Thymus (tissue), 11 donors: ENCODE measurements around the gene CCDC85B. TPM values are rescaled to one million over a fixed set of nuclear protein-coding genes. Genes with fewer than 3 reads are reported as not detected.

Source experiments
- DNase-seq, 9 donors: peaks; one replicate each; pipeline ENCODE4 v3.0.0-alpha.2; 2013; ENCODE audit warnings: low spot score in 9 of 9, low read depth in 6 of 9, missing footprints in 1 of 9
- H3K27ac ChIP-seq, 2 donors: one replicate each; pipeline ENCODE4 v1.5.1; 2013; ENCODE audit warnings: control low read depth in 1 of 2, low read depth in 1 of 2, low read length in 1 of 2, mild to moderate bottlenecking in 1 of 2, moderate library complexity in 1 of 2
- H3K27me3 ChIP-seq, 2 donors: one replicate each; pipeline ENCODE4 v1.5.1; 2013; ENCODE audit warnings: low read length in 1 of 2; ENCODE audit not compliant: control insufficient read depth in 2 of 2, insufficient read depth in 1 of 2
- H3K36me3 ChIP-seq, 2 donors: one replicate each; pipeline ENCODE4 v1.5.1; 2013; ENCODE audit warnings: low read length in 1 of 2, mild to moderate bottlenecking in 1 of 2, moderate library complexity in 1 of 2; ENCODE audit not compliant: control insufficient read depth in 2 of 2, insufficient read depth in 2 of 2
- H3K4me1 ChIP-seq, 2 donors: one replicate each; pipeline ENCODE4 v1.5.1; 2013; ENCODE audit warnings: low read length in 2 of 2; ENCODE audit not compliant: control insufficient read depth in 2 of 2, insufficient read depth in 2 of 2
- H3K4me3 ChIP-seq, 2 donors: one replicate each; pipeline ENCODE4 v1.5.1; 2013; ENCODE audit warnings: low read length in 2 of 2, control low read depth in 1 of 2, mild to moderate bottlenecking in 1 of 2
- H3K9me3 ChIP-seq, 2 donors: one replicate each; pipeline ENCODE4 v1.5.1; 2013; ENCODE audit warnings: low read length in 1 of 2, mild to moderate bottlenecking in 1 of 2; ENCODE audit not compliant: control insufficient read depth in 2 of 2, insufficient read depth in 1 of 2
- WGBS: extraction: QIAGEN DNeasy Blood & Tissue Kit; methylation state at CpG from one replicate; pipeline ENCODE4 v1.1.7; 2013; 5-methylcytosine and 5-hydroxymethylcytosine counted together
- polyA plus RNA-seq: library from polyadenylated mRNA; stranded (reverse); fragments of 200-250 nt; gene quantifications from one replicate; pipeline ENCODE4 v1.2.3, GENCODE V29; 2013
- total RNA-seq: library from RNA; stranded (reverse); fragments of 120-200 nt; gene quantifications from one replicate; pipeline ENCODE4 v1.2.4, GENCODE V29; 2013
- donor health status: healthy.

The CCDC85B gene
- total and polyA plus RNA-seq, 2 donors = 20.2 to 30.5 TPM

- H3K9me3 ChIP-seq = no peaks in the 10 kb centered on the region
- DNase-seq = no peak
- WGBS = 95% methylated on average over 35 of the region's 35 CpGs
- H3K4me3 ChIP-seq = peak overlapping the region; percentile 88 to 89
- no peaks in the 10 kb centered on the region for H3K27me3 ChIP-seq
- peaks cover 15 to 28% of the 10 kb centered on the region in 2 donors for H3K36me3 ChIP-seq
- H3K27ac ChIP-seq = no peak overlapping the region
- H3K4me1 ChIP-seq = peaks cover 28 to 36% of the 10 kb centered on the region in 2 donors
These were observed 27.1 kb downstream of the CCDC85B start for GRCh38 chr11:65917434-65918210.

- Histone ChIP-seq H3K27ac (peak within 1 kb of the TSS; percentile 73 to 93), H3K4me1 (peaks cover 28 to 36% of the 10 kb centered on the region in 2 donors), H3K27me3 (no peaks in the 10 kb centered on the region), H3K9me3 (no peaks in the 10 kb centered on the region), H3K36me3 (peaks cover 19 to 37% of the 10 kb centered on the region in 2 donors), H3K4me3 (peak within 1 kb of the TSS; percentile 88 to 89)
- WGBS = 5% methylated on average over 77 of the region's 77 CpGs
- peak in 2 of 9 donors; percentile 36 to 65 for DNase-seq
These were observed 28.0 kb downstream of the CCDC85B start, which contains the start of gene C11orf68 for GRCh38 chr11:65918211-65919140. Gene C11orf68 (minus strand): TSS chr11:65919062. CDS start chr11:65919031, 31 bp downstream.

- Histone ChIP-seq H3K36me3 (peaks cover 19 to 38% of the 10 kb centered on the region in 2 donors), H3K9me3 (no peaks in the 10 kb centered on the region), H3K27ac (peak within 1 kb of the TSS; percentile 73 to 93), H3K4me3 (peak within 1 kb of the TSS; percentile 88 to 89), H3K27me3 (no peaks in the 10 kb centered on the region), H3K4me1 (peaks cover 28 to 36% of the 10 kb centered on the region in 2 donors)
- under 1% methylated on average over 59 of the region's 59 CpGs for WGBS
- DNase-seq = peak; percentile 77 to 98 (median 93)
These were observed 28.7 kb downstream of the CCDC85B start, which contains the start of gene DRAP1 for GRCh38 chr11:65919141-65919572. Gene DRAP1 (plus strand): TSS chr11:65919426. CDS start chr11:65919502, 76 bp downstream.

GRCh38 chr11:65919573-65920371 lies 29.3 kb downstream of the CCDC85B start:
- no peaks in the 10 kb centered on the region for H3K27me3 ChIP-seq
- H3K4me3 ChIP-seq = peak overlapping the region; percentile 55 to 89
- peak overlapping the region; percentile 57 to 87 for H3K27ac ChIP-seq
- under 1% methylated on average over 60 of the region's 60 CpGs for WGBS
- H3K9me3 ChIP-seq = no peaks in the 10 kb centered on the region
- H3K4me1 ChIP-seq = peaks cover 28 to 36% of the 10 kb centered on the region in 2 donors
- peaks cover 20 to 40% of the 10 kb centered on the region in 2 donors for H3K36me3 ChIP-seq
- peak in 3 of 9 donors; percentile 44 to 74 (median 45) for DNase-seq

GRCh38 chr11:65920372-65920802 lies 29.9 kb downstream of the CCDC85B start:
- DNase-seq = no peak
- Histone ChIP-seq H3K27ac (peak overlapping the region in 1 of 2 donors; percentile 87), H3K36me3 (peaks cover 22 to 40% of the 10 kb centered on the region in 2 donors), H3K9me3 (no peaks in the 10 kb centered on the region), H3K4me1 (peaks cover 27 to 36% of the 10 kb centered on the region in 2 donors), H3K27me3 (no peaks in the 10 kb centered on the region), H3K4me3 (peak overlapping the region; percentile 55 to 89)
- 75% methylated on average over 15 of the region's 15 CpGs for WGBS

- H3K4me1 ChIP-seq = peaks cover 25 to 36% of the 10 kb centered on the region in 2 donors
- no peak for DNase-seq
- H3K9me3 ChIP-seq = no peaks in the 10 kb centered on the region
- 96% methylated on average over 12 of the region's 12 CpGs for WGBS
- H3K27me3 ChIP-seq = no peaks in the 10 kb centered on the region
- no peak overlapping the region for H3K27ac ChIP-seq
- no peak overlapping the region for H3K4me3 ChIP-seq
- peaks cover 22 to 40% of the 10 kb centered on the region in 2 donors for H3K36me3 ChIP-seq
These were observed 30.6 kb downstream of the CCDC85B start for GRCh38 chr11:65921033-65921555.

- over 99% methylated on average over 10 of the region's 10 CpGs for WGBS
- DNase-seq = no peak
- H3K27ac ChIP-seq = no peak overlapping the region
- H3K4me3 ChIP-seq = no peak overlapping the region
- peaks cover 23 to 30% of the 10 kb centered on the region in 2 donors for H3K4me1 ChIP-seq
- H3K36me3 ChIP-seq = peaks cover 22 to 38% of the 10 kb centered on the region in 2 donors
- no peaks in the 10 kb centered on the region for H3K27me3 ChIP-seq
- no peaks in the 10 kb centered on the region for H3K9me3 ChIP-seq
These were observed 31.4 kb downstream of the CCDC85B start for GRCh38 chr11:65921876-65922275.

GRCh38 chr11:65922565-65922964 lies 32.1 kb downstream of the CCDC85B start:
- no peak for DNase-seq
- Histone ChIP-seq H3K4me1 (peaks cover 20 to 30% of the 10 kb centered on the region in 2 donors), H3K4me3 (no peak overlapping the region), H3K9me3 (no peaks in the 10 kb centered on the region), H3K27ac (no peak overlapping the region), H3K27me3 (no peaks in the 10 kb centered on the region), H3K36me3 (peaks cover 20 to 33% of the 10 kb centered on the region in 2 donors)
- 94% methylated on average over 3 of the region's 3 CpGs for WGBS
